Coronary artery (tissue), 2 donors: Measurements from ENCODE around the gene HTRA1.

Source experiments
- DNase-seq: peaks from one replicate; pipeline ENCODE4 v3.0.0-alpha.2; 2017; ENCODE audit warnings: low spot score
- H3K27ac ChIP-seq, 2 donors: fragments of 200-600 bp; sonication (generic); one replicate each; pipeline ENCODE4 v1.5.1; 2016 to 2019
- H3K4me3 ChIP-seq: fragments of 200-600 bp; sonication (generic); 2 replicates; pipeline ENCODE4 v1.5.1; 2016; ENCODE audit warnings: mild to moderate bottlenecking, moderate library complexity
- TF ChIP-seq, protein P1 (sequence below): fragments of 200-600 bp; sonication (generic); IDR thresholded peaks from one replicate; pipeline ENCODE4 v1.5.1; 2019; ENCODE audit warnings: antibody characterized with exemption

Gene HTRA1

DNA sequence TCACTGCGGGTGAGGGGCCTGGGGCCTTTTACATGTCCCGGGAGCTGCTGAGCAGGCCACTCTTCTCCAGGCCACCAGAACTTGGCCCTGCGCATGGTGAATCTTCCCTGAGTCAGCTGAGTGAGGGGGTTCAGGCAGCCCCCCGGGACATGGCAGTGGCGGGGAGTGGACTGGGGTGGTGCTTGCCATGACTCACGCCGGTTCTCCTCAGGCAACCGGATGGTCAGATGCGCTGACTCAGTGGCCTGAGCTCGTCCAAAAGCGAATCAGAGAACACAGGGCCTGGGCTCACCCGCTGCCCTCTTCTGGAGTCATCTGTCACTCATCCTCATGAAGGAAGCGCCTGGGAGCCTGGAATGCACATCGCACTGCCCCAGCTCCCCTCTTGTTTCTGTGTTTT, 33.5 kb downstream of the HTRA1 start:
- TF ChIP-seq, protein P1, sequence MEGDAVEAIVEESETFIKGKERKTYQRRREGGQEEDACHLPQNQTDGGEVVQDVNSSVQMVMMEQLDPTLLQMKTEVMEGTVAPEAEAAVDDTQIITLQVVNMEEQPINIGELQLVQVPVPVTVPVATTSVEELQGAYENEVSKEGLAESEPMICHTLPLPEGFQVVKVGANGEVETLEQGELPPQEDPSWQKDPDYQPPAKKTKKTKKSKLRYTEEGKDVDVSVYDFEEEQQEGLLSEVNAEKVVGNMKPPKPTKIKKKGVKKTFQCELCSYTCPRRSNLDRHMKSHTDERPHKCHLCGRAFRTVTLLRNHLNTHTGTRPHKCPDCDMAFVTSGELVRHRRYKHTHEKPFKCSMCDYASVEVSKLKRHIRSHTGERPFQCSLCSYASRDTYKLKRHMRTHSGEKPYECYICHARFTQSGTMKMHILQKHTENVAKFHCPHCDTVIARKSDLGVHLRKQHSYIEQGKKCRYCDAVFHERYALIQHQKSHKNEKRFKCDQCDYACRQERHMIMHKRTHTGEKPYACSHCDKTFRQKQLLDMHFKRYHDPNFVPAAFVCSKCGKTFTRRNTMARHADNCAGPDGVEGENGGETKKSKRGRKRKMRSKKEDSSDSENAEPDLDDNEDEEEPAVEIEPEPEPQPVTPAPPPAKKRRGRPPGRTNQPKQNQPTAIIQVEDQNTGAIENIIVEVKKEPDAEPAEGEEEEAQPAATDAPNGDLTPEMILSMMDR = no peak
- Histone ChIP-seq H3K4me3 (peak overlapping the region; percentile 31), H3K27ac (peak overlapping the region; percentile 79 to 93)
- peak; percentile 84 for DNase-seq

DNA sequence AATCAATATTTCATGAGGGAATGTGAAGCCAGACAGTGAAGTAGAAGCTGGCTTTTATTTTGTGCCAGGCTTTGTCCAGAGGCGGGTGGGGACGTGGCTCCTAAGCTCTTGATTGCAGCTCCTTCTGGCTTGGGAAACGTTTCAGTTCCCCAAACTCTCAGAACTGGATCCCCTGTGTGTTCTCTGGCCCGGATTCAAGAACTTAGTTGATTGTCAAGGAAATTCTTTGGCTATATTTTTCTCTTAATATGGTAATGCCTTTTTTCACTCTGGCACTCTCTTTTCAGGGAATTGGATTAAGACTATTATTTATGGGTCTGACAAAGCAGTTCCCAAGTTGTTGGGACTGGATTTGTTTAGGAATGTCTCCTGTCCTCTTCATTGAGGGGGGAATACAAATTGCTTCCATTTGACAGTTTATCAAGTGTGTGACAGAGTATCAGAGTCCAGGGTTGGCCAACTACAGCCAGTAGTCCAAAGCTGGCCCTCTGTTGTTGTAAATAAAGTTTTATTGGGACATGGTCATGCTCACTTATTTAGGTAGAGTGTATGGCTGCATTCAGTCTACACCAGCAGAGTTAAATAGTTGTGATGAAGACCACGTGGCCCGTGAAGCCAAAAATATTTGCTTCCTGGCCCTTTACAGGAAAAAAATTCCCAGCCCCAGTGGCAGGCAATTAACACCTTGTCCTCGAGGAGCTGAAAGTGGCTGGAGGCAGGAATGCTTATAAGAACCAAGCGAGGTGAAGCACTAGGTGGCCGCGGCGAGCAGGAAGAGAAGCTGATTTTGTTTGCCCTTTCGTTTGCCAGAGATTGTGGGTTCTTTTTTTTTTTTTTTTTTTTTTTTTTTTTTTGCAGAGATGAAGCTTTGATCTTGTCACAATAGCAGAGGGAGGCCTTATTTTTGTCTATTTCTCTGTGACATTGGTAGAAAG, 34.3 kb downstream of the HTRA1 start:
- peak overlapping the region; percentile 79 to 93 for H3K27ac ChIP-seq
- no peak for DNase-seq
- TF ChIP-seq, protein P1 = no peak
- no peak overlapping the region for H3K4me3 ChIP-seq

DNA sequence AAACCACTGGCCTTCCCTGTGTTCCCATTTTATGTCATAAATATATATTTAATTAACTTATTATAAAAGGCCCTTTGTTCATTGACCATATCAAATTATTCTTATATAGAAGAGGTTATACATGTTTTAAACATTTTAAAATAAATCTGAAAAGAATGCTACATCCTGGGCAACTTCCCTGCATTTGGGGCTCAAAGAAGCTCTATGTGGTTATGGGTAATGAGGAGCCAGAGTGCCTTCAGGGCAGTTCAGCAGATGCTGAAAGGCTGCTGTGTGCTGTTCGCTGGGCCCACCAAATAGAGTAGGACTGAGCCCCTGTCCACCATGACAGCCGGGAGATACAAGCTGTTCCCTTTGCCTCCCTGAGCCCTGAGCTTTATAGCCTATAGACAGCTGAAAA, 35.9 kb downstream of the HTRA1 start:
- DNase-seq = no peak
- TF ChIP-seq, protein P1 = no peak
- no peak overlapping the region for H3K4me3 ChIP-seq
- H3K27ac ChIP-seq = peak overlapping the region in 1 of 2 donors; percentile 15

DNA sequence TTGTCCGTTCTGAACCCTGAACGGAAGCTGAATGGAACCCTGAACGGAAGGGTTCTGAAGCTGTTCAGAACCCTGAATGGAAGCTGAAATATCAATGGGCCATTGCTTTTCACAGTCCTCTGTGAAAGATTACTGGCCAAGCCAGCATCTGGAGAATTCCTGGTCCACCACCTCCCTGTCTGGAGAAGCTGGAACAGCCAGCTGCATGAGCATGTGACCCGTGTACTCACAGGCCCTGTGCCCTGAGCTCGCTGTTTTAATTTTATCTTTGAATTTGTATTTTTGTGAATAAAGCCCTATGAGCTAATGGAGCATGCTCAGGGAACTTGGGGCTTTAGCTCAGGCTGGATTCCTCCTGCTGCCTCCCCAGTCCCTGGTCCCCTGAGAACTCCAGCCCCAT, 37.2 kb downstream of the HTRA1 start:
- H3K4me3 ChIP-seq = peak overlapping the region; percentile 11
- peak overlapping the region; percentile 88 for H3K27ac ChIP-seq
- no peak for DNase-seq
- TF ChIP-seq, protein P1 = no peak

DNA sequence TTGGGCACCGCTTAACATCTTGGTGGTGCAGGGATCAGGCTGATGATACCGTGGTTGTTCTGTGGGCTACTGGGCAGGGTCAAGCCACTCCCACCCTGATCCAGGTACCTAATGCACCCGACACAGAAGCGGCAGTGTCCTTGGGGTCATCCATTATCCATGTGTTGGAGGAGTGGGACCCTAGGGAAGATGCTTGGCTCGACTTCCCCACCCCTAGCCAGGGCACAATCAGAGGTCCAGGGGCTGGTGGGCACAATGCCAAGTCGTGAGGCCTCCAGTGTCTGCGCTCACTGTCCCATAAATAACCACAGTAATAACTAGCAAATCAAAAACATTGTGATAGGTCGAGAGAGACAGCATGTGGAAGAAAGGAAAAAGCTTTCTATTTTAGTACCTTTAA, 37.7 kb downstream of the HTRA1 start:
- TF ChIP-seq, protein P1 = no peak
- Histone ChIP-seq H3K4me3 (peak overlapping the region; percentile 11), H3K27ac (peak overlapping the region; percentile 88)
- no peak for DNase-seq

DNA sequence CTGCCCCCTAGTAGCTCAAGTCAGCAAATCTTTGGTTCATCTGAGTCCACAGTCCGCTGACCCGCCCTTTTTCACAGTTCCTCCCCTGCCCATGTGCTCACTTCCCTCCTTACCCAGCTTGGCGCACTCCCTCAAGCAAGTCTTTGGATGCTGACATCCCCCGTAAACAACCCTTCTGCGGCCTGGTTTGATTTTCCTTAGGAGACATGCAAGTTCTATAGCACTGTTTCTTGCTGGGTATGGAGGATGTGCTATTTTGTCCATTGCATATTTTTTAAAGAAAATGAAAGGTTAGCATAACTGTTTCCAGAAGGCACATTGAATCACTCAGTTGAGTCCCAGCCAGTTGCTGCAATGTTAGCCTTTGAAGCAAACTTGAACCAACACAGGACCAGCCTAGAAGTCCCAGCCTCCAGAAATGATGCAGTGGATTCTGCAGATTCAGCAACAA, 38.2 kb downstream of the HTRA1 start:
- TF ChIP-seq, protein P1 = no peak

DNA sequence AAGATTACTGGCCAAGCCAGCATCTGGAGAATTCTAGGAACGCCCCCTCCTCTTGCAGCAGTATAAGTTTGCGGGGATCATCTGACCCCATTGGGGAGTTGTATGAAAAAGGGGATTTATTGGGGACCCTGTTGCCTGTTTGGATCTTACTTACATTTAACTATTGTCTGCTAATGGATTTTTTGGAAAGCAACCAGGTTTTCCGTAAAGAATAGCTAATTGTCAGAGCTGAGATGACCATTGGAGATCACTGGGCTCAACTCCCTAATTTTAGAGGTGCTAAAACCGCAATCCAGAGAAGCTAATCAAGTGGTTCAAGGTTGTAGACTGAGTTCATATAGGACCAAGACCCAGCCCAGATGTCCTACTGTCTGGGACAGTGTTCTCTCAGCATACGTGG, 38.8 kb downstream of the HTRA1 start:
- no peak for DNase-seq
- Histone ChIP-seq H3K4me3 (no peak overlapping the region), H3K27ac (peak overlapping the region; percentile 57 to 88)
- TF ChIP-seq, protein P1 = no peak

More for the DNA sequence above, 38.2 kb downstream of the HTRA1 start:
- DNase-seq = no peak
- no peak overlapping the region for H3K4me3 ChIP-seq
- peak overlapping the region; percentile 88 for H3K27ac ChIP-seq
